CD8-positive, alpha-beta memory T cell (primary cell): ENCODE measurements around the gene AUTS2. TPM values are rescaled to one million over a fixed set of nuclear protein-coding genes. Genes with fewer than 3 reads are reported as not detected.

ENCODE experiments used
- CTCF ChIA-PET: fragments of 350-600 bp; sonication (Branson Sonifier 250); formaldehyde crosslinking; loops from one replicate; lab custom pipeline; 2021; ENCODE audit warnings: antibody characterized with exemption; lab: Charles Lee
- POLR2A ChIA-PET: fragments of 350-600 bp; sonication (Branson Sonifier 250); formaldehyde crosslinking; loops from one replicate; lab custom pipeline; 2021; ENCODE audit warnings: antibody characterized with exemption; lab: Charles Lee
- DNase-seq, 5 donors: peaks; one replicate each; pipeline versions ENCODE4 v3.0.0 to v3.0.0-alpha.2; 2020 to 2022; ENCODE audit warnings: mixed read lengths in 1 of 5
- H3K27ac ChIP-seq: one replicate; pipeline ENCODE4 v1.7.0; 2013; ENCODE audit warnings: low read depth, mild to moderate bottlenecking, low read length, moderate library complexity
- H3K27me3 ChIP-seq: 2 replicates; pipeline ENCODE4 v1.7.0; 2013; ENCODE audit warnings: low read length, mild to moderate bottlenecking; ENCODE audit not compliant: insufficient read depth, poor library complexity, severe bottlenecking
- H3K36me3 ChIP-seq: 2 replicates; pipeline ENCODE4 v1.7.0; 2013; ENCODE audit warnings: mild to moderate bottlenecking, low read length, moderate library complexity; ENCODE audit not compliant: insufficient read depth
- H3K4me1 ChIP-seq: 2 replicates; pipeline ENCODE4 v1.7.0; 2013; ENCODE audit warnings: mild to moderate bottlenecking, low read length, moderate library complexity; ENCODE audit not compliant: insufficient read depth
- H3K4me3 ChIP-seq: 2 replicates; pipeline ENCODE4 v1.7.0; 2013; ENCODE audit warnings: mild to moderate bottlenecking, low read length
- H3K9me3 ChIP-seq: 2 replicates; pipeline ENCODE4 v1.7.0; 2013; ENCODE audit warnings: mild to moderate bottlenecking, low read length
- H3K27ac Mint-ChIP-seq, 8 donors: one replicate each; pipeline ENCODE4 v1.8.0; 2020 to 2021; ENCODE audit warnings: mixed read lengths in 8 of 8, mild to moderate bottlenecking in 6 of 8, inconsistent platforms in 3 of 8, moderate library complexity in 3 of 8
- H3K27me3 Mint-ChIP-seq, 2 donors: one replicate each; pipeline ENCODE4 v1.8.0; 2020 to 2021; ENCODE audit warnings: mixed read lengths in 2 of 2, mild to moderate bottlenecking in 1 of 2, moderate library complexity in 1 of 2
- H3K36me3 Mint-ChIP-seq, 3 donors: one replicate each; pipeline ENCODE4 v1.8.0; 2020 to 2021; ENCODE audit warnings: mixed read lengths in 3 of 3, inconsistent platforms in 1 of 3, mild to moderate bottlenecking in 1 of 3
- H3K4me1 Mint-ChIP-seq, 3 donors: one replicate each; pipeline ENCODE4 v1.8.0; 2020 to 2021; ENCODE audit warnings: mixed read lengths in 3 of 3, inconsistent platforms in 1 of 3, mild to moderate bottlenecking in 1 of 3
- H3K4me3 Mint-ChIP-seq, 7 donors: one replicate each; pipeline ENCODE4 v1.8.0; 2020 to 2021; ENCODE audit warnings: mixed read lengths in 7 of 7, mild to moderate bottlenecking in 6 of 7, moderate library complexity in 4 of 7, inconsistent platforms in 2 of 7
- H3K9me3 Mint-ChIP-seq, 5 donors: one replicate each; pipeline ENCODE4 v1.8.0; 2020 to 2022; ENCODE audit warnings: mixed read lengths in 5 of 5, mild to moderate bottlenecking in 3 of 5, moderate library complexity in 2 of 5, inconsistent platforms in 1 of 5
- polyA plus RNA-seq: library from polyadenylated mRNA; unstranded; fragments of 300-500 nt; fragmentation: Illumina TruSeq; gene quantifications from one replicate; pipeline ENCODE4 v1.2.3, GENCODE V29; 2021
- total RNA-seq, 2 experiments: library from RNA; stranded (reverse); gene quantifications; one replicate each; pipeline ENCODE4 v1.2.3, GENCODE V29; 2021

Gene AUTS2
- total and polyA plus RNA-seq, 3 experiments from 2014 or later = 4.4 to 9.9 (median 5.3) TPM

GRCh38 chr7:69857014-69857413, 258.7 kb downstream of the AUTS2 start:
- no peaks in the 10 kb centered on the region for H3K36me3 ChIP-seq
- no peaks in the 10 kb centered on the region for H3K27me3 ChIP-seq
- Mint-ChIP-seq H3K4me1 (no peaks in the 10 kb centered on the region), H3K9me3 (no peaks in the 10 kb centered on the region), H3K27me3 (peaks cover 17 to 33% of the 10 kb centered on the region in 2 donors), H3K27ac (no peak overlapping the region), H3K4me3 (no peak overlapping the region), H3K36me3 (peaks cover 0 to 4% (median 0%) of the 10 kb centered on the region in 3 donors)
- H3K4me3 ChIP-seq = no peak overlapping the region
- H3K9me3 ChIP-seq = no peaks in the 10 kb centered on the region
- ChIA-PET CTCF (no interaction called here), POLR2A (no interaction called here)
- no peaks in the 10 kb centered on the region for H3K4me1 ChIP-seq
- H3K27ac ChIP-seq = no peak overlapping the region
- no peak for DNase-seq

DNA sequence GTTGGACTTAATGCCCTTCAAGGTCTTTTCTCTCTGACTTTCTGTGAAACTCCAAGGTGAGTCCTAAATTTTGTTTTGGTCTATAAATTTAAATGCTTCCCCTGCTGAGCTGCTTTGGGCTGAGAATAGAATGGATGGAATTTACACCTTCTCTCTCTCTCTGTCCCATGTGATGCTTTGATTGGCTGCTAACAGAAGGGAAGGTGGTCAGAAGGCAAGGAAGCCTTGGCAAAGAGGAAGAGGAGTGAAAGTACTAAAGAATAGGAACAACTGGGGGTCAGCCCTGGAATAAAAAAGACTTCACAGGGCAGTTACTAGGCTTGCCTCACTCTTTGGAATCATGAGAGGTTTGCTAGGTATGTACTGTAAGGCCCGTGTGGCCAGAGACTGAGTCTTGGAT, 260.2 kb downstream of the AUTS2 start:
- Mint-ChIP-seq H3K4me1 (no peaks in the 10 kb centered on the region), H3K9me3 (no peaks in the 10 kb centered on the region), H3K27me3 (peaks cover 20 to 33% of the 10 kb centered on the region in 2 donors), H3K27ac (no peak overlapping the region), H3K4me3 (no peak overlapping the region), H3K36me3 (peaks cover 0 to 4% (median 0%) of the 10 kb centered on the region in 3 donors)
- Histone ChIP-seq H3K36me3 (no peaks in the 10 kb centered on the region), H3K27me3 (no peaks in the 10 kb centered on the region), H3K27ac (no peak overlapping the region), H3K4me1 (no peaks in the 10 kb centered on the region), H3K4me3 (no peak overlapping the region), H3K9me3 (no peaks in the 10 kb centered on the region)
- DNase-seq = no peak
- POLR2A ChIA-PET = no interaction called here
- CTCF ChIA-PET = no interaction called here

DNA sequence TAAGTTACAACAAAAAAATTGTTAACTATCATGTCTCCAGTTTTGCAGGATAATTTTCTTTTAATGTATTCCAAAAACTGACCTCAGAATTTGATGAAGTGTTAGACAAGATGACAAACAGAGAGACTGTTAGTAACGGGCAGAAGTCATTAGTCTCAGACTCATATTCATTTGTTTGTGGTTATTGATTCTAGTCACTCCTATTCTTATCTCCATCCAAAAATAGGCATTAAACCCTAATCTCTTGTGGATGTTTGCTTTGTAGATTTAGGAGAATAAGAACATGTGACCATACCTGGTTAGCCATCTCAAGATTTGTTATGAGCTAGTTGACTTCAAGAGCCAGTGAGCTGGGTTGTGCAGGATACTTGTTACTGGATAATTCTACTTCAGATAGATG, 261.1 kb downstream of the AUTS2 start:
- Histone ChIP-seq H3K4me1 (no peaks in the 10 kb centered on the region), H3K36me3 (no peaks in the 10 kb centered on the region), H3K9me3 (no peaks in the 10 kb centered on the region), H3K27ac (no peak overlapping the region), H3K4me3 (no peak overlapping the region), H3K27me3 (no peaks in the 10 kb centered on the region)
- H3K4me3 Mint-ChIP-seq = no peak overlapping the region
- POLR2A ChIA-PET = no interaction called here
- no peaks in the 10 kb centered on the region for H3K4me1 Mint-ChIP-seq
- CTCF ChIA-PET = no interaction called here
- peaks cover 0 to 4% (median 0%) of the 10 kb centered on the region in 3 donors for H3K36me3 Mint-ChIP-seq
- no peaks in the 10 kb centered on the region for H3K9me3 Mint-ChIP-seq
- no peak overlapping the region for H3K27ac Mint-ChIP-seq
- no peak for DNase-seq
- H3K27me3 Mint-ChIP-seq = peaks cover 20 to 32% of the 10 kb centered on the region in 2 donors

GRCh38 chr7:69860486-69860885, 262.2 kb downstream of the AUTS2 start:
- H3K9me3 Mint-ChIP-seq = no peaks in the 10 kb centered on the region
- Histone ChIP-seq H3K36me3 (no peaks in the 10 kb centered on the region), H3K27me3 (no peaks in the 10 kb centered on the region), H3K9me3 (no peaks in the 10 kb centered on the region), H3K4me1 (no peaks in the 10 kb centered on the region), H3K27ac (no peak overlapping the region), H3K4me3 (no peak overlapping the region)
- H3K27me3 Mint-ChIP-seq = peaks cover 20 to 27% of the 10 kb centered on the region in 2 donors
- CTCF ChIA-PET = no interaction called here
- H3K4me3 Mint-ChIP-seq = no peak overlapping the region
- POLR2A ChIA-PET = no interaction called here
- no peaks in the 10 kb centered on the region for H3K4me1 Mint-ChIP-seq
- H3K36me3 Mint-ChIP-seq = peaks cover 0 to 4% (median 0%) of the 10 kb centered on the region in 3 donors
- H3K27ac Mint-ChIP-seq = no peak overlapping the region
- DNase-seq = no peak

- H3K4me1 ChIP-seq = no peaks in the 10 kb centered on the region
- Mint-ChIP-seq H3K27me3 (peaks cover 23 to 27% of the 10 kb centered on the region in 2 donors), H3K27ac (no peak overlapping the region), H3K4me3 (no peak overlapping the region), H3K36me3 (peaks cover 0 to 2% (median 0%) of the 10 kb centered on the region in 3 donors), H3K4me1 (no peaks in the 10 kb centered on the region), H3K9me3 (no peaks in the 10 kb centered on the region)
- no peaks in the 10 kb centered on the region for H3K36me3 ChIP-seq
- H3K27me3 ChIP-seq = no peaks in the 10 kb centered on the region
- H3K9me3 ChIP-seq = no peaks in the 10 kb centered on the region
- H3K4me3 ChIP-seq = no peak overlapping the region
- CTCF ChIA-PET = no interaction called here
- POLR2A ChIA-PET = no interaction called here
- no peak for DNase-seq
- no peak overlapping the region for H3K27ac ChIP-seq
These were observed 262.8 kb downstream of the AUTS2 start for GRCh38 chr7:69860941-69861622.

DNA sequence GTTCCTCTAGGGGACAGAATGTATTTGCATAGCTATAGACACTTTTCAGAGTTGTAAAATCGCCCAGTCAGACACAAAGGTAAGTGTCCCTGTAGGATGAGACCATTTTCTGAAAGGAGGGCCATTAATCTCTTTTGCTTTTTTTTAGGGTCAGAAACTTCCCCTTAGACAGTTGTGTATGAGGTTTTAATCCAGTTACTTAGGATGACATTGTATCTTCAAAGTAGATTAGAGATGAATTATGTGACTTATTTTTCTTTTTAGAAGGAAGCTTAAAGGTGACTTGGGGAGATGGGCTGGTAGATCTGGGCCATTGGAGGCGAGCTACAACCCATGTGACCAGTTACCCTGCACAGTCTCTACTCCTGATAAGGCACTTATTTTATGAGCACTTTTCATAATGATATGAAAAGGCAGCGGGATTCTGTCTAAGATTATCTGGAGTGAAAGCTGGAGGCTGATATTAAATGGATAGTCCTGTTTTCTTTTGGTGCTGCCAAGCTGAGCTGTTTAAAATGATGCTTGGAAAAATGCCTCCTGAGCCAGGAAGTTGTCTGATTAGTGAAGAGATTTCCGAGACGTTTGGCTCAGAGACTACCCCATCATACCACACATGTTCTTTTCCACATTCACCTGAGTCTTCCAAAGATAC, 264.3 kb downstream of the AUTS2 start:
- H3K27ac ChIP-seq = no peak overlapping the region
- H3K4me1 ChIP-seq = no peaks in the 10 kb centered on the region
- H3K4me1 Mint-ChIP-seq = no peaks in the 10 kb centered on the region
- peaks cover 17 to 18% of the 10 kb centered on the region in 2 donors for H3K27me3 Mint-ChIP-seq
- CTCF ChIA-PET = no interaction called here
- no peaks in the 10 kb centered on the region for H3K9me3 Mint-ChIP-seq
- no peaks in the 10 kb centered on the region for H3K27me3 ChIP-seq
- no peak for DNase-seq
- H3K4me3 ChIP-seq = no peak overlapping the region
- H3K36me3 Mint-ChIP-seq = no peaks in the 10 kb centered on the region
- no peak overlapping the region for H3K4me3 Mint-ChIP-seq
- POLR2A ChIA-PET = no interaction called here
- H3K9me3 ChIP-seq = no peaks in the 10 kb centered on the region
- no peaks in the 10 kb centered on the region for H3K36me3 ChIP-seq
- no peak overlapping the region for H3K27ac Mint-ChIP-seq

DNA sequence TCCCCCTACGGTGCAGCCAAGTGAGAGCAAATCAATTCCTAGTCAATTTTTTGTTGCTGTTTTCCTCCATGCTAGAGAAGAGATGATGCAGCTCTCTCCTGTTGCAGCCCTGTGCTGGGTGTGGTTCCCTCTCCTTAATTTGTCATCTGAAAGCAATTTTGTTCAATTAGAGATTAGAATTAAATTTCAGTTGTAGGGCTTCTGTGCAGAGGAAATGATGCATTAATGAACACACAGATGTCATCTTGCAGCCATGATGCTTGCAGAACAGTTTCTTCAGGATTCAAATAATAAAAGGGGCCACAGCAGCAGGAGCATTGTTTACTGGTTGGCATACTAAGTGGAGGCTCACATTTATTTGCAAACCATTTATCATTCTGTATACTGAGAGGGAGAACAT, 266.0 kb downstream of the AUTS2 start:
- no peak overlapping the region for H3K27ac Mint-ChIP-seq
- no peaks in the 10 kb centered on the region for H3K9me3 Mint-ChIP-seq
- H3K4me3 Mint-ChIP-seq = no peak overlapping the region
- Histone ChIP-seq H3K27ac (no peak overlapping the region), H3K36me3 (no peaks in the 10 kb centered on the region), H3K9me3 (no peaks in the 10 kb centered on the region), H3K4me3 (no peak overlapping the region), H3K4me1 (no peaks in the 10 kb centered on the region), H3K27me3 (no peaks in the 10 kb centered on the region)
- no peaks in the 10 kb centered on the region for H3K4me1 Mint-ChIP-seq
- ChIA-PET POLR2A (no interaction called here), CTCF (no interaction called here)
- H3K27me3 Mint-ChIP-seq = peaks cover 6 to 18% of the 10 kb centered on the region in 2 donors
- no peaks in the 10 kb centered on the region for H3K36me3 Mint-ChIP-seq
- DNase-seq = no peak

DNA sequence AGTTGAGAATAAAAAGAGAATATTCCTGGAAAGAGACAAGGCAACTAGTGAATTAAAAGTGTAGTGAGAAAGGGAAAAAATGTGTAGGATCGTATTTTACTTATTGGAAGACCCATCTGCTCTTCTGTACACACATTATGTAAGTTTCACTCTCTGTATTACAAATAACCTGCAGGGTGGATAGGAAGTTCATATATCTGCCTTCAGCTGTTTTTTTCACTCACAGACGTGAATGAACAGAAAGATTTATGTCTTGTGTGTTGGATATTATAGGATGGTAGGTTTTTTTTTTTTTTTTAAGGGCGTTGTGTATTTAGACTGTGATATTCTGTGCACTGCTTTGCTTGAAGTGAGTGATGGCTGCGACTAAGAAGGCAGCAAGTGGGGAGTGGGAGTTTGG, 266.5 kb downstream of the AUTS2 start:
- no peak overlapping the region for H3K4me3 Mint-ChIP-seq
- H3K36me3 Mint-ChIP-seq = no peaks in the 10 kb centered on the region
- Histone ChIP-seq H3K27ac (no peak overlapping the region), H3K4me1 (no peaks in the 10 kb centered on the region), H3K4me3 (no peak overlapping the region), H3K36me3 (no peaks in the 10 kb centered on the region), H3K27me3 (no peaks in the 10 kb centered on the region), H3K9me3 (no peaks in the 10 kb centered on the region)
- peaks cover 4 to 18% of the 10 kb centered on the region in 2 donors for H3K27me3 Mint-ChIP-seq
- ChIA-PET CTCF (no interaction called here), POLR2A (no interaction called here)
- no peaks in the 10 kb centered on the region for H3K9me3 Mint-ChIP-seq
- no peak overlapping the region for H3K27ac Mint-ChIP-seq
- DNase-seq = no peak
- no peaks in the 10 kb centered on the region for H3K4me1 Mint-ChIP-seq
